Measurements from ENCODE around the gene BRAP. TPM values are rescaled to one million over a fixed set of nuclear protein-coding genes. Genes with fewer than 3 reads are reported as not detected.
"Not testable (repeated sequence)": the region's sequence is repeated elsewhere in the genome, so short reads cannot be mapped to it uniquely, and the experiment has no call there.

The BRAP gene
- total RNA-seq, 2 donors from 2014 or later: 20.6 to 22.3 TPM

GRCh38 chr12:111616177-111616623, 69.6 kb downstream of the BRAP start:
- H3K36me3 Mint-ChIP-seq: no peaks in the 10 kb centered on the region
- H3K9me3 Mint-ChIP-seq: no peaks in the 10 kb centered on the region
- H3K4me3 Mint-ChIP-seq: no peak overlapping the region
- ATAC-seq (no peak), DNase-seq (ENCODE audit: low spot score) (no peak)
- no peaks in the 10 kb centered on the region for H3K4me1 Mint-ChIP-seq (ENCODE audit: low read depth in 2 of 2)
- H3K27ac Mint-ChIP-seq: no peak overlapping the region
- H3K27me3 Mint-ChIP-seq: peaks cover 0 to 2% of the 10 kb centered on the region in 2 donors

GRCh38 chr12:111607239-111607638, 78.5 kb downstream of the BRAP start:
- Mint-ChIP-seq H3K36me3 (no peaks in the 10 kb centered on the region), H3K9me3 (no peaks in the 10 kb centered on the region), H3K4me3 (no peak overlapping the region), H3K4me1 (ENCODE audit: low read depth in 2 of 2) (no peaks in the 10 kb centered on the region), H3K27ac (no peak overlapping the region), H3K27me3 (no peaks in the 10 kb centered on the region)
- ATAC-seq: no peak
- no peak for DNase-seq (ENCODE audit: low spot score)

GRCh38 chr12:111606767-111607230, 79.0 kb downstream of the BRAP start:
- no peaks in the 10 kb centered on the region for H3K27me3 Mint-ChIP-seq
- H3K4me1 Mint-ChIP-seq (ENCODE audit: low read depth in 2 of 2): no peaks in the 10 kb centered on the region
- no peak for ATAC-seq
- no peaks in the 10 kb centered on the region for H3K9me3 Mint-ChIP-seq
- H3K27ac Mint-ChIP-seq: no peak overlapping the region
- DNase-seq (ENCODE audit: low spot score): no peak
- H3K36me3 Mint-ChIP-seq: no peaks in the 10 kb centered on the region
- H3K4me3 Mint-ChIP-seq: no peak overlapping the region

- Mint-ChIP-seq H3K36me3 (no peaks in the 10 kb centered on the region), H3K27me3 (no peaks in the 10 kb centered on the region), H3K4me3 (no peak overlapping the region), H3K4me1 (ENCODE audit: low read depth in 2 of 2) (no peaks in the 10 kb centered on the region), H3K9me3 (no peaks in the 10 kb centered on the region), H3K27ac (no peak overlapping the region)
- DNase-seq (ENCODE audit: low spot score) (no peak), ATAC-seq (no peak)
Observed at GRCh38 chr12:111605911-111606766, 79.6 kb downstream of the BRAP start.

GRCh38 chr12:111602857-111603256, 82.9 kb downstream of the BRAP start:
- not testable (repeated sequence) for H3K27ac Mint-ChIP-seq; H3K36me3 Mint-ChIP-seq; H3K4me3 Mint-ChIP-seq; DNase-seq (ENCODE audit: low spot score); ATAC-seq; H3K9me3 Mint-ChIP-seq; H3K27me3 Mint-ChIP-seq; H3K4me1 Mint-ChIP-seq (ENCODE audit: low read depth in 2 of 2)

- Mint-ChIP-seq H3K27ac (no peak overlapping the region), H3K9me3 (no peaks in the 10 kb centered on the region), H3K4me3 (no peak overlapping the region), H3K36me3 (no peaks in the 10 kb centered on the region), H3K27me3 (no peaks in the 10 kb centered on the region), H3K4me1 (ENCODE audit: low read depth in 2 of 2) (peaks cover 9 to 11% of the 10 kb centered on the region in 2 donors)
- no peak for DNase-seq (ENCODE audit: low spot score)
- no peak for ATAC-seq
Observed at GRCh38 chr12:111602348-111602747, 83.4 kb downstream of the BRAP start.

GRCh38 chr12:111600986-111601385, 84.8 kb downstream of the BRAP start:
- not testable (repeated sequence) for H3K27ac Mint-ChIP-seq; DNase-seq (ENCODE audit: low spot score); H3K9me3 Mint-ChIP-seq; H3K27me3 Mint-ChIP-seq; ATAC-seq; H3K4me3 Mint-ChIP-seq; H3K36me3 Mint-ChIP-seq
- peaks cover 16 to 19% of the 10 kb centered on the region in 2 donors for H3K4me1 Mint-ChIP-seq (ENCODE audit: low read depth in 2 of 2)

- ATAC-seq (no peak), DNase-seq (ENCODE audit: low spot score) (no peak)
- H3K27me3 Mint-ChIP-seq: no peaks in the 10 kb centered on the region
- no peaks in the 10 kb centered on the region for H3K36me3 Mint-ChIP-seq
- H3K4me3 Mint-ChIP-seq: peak overlapping the region; percentile 96
- H3K9me3 Mint-ChIP-seq: no peaks in the 10 kb centered on the region
- H3K27ac Mint-ChIP-seq: peak overlapping the region; percentile 84 to 92
- peaks cover 16 to 21% of the 10 kb centered on the region in 2 donors for H3K4me1 Mint-ChIP-seq (ENCODE audit: low read depth in 2 of 2)
Observed at GRCh38 chr12:111600205-111600642, 85.5 kb downstream of the BRAP start.

GRCh38 chr12:111599453-111600204, 86.1 kb downstream of the BRAP start:
- ATAC-seq (peak; percentile 89 to 91), DNase-seq (ENCODE audit: low spot score) (peak; percentile 90)
- H3K4me3 Mint-ChIP-seq: peak overlapping the region; percentile 96
- peak overlapping the region; percentile 84 to 92 for H3K27ac Mint-ChIP-seq
- no peaks in the 10 kb centered on the region for H3K9me3 Mint-ChIP-seq
- peaks cover 20 to 21% of the 10 kb centered on the region in 2 donors for H3K4me1 Mint-ChIP-seq (ENCODE audit: low read depth in 2 of 2)
- no peaks in the 10 kb centered on the region for H3K36me3 Mint-ChIP-seq
- no peaks in the 10 kb centered on the region for H3K27me3 Mint-ChIP-seq

- peak within 1 kb of the TSS; percentile 84 to 92 for H3K27ac Mint-ChIP-seq
- DNase-seq (ENCODE audit: low spot score) (peak; percentile 70), ATAC-seq (peak; percentile 81 to 86)
- no peaks in the 10 kb centered on the region for H3K27me3 Mint-ChIP-seq
- H3K4me1 Mint-ChIP-seq (ENCODE audit: low read depth in 2 of 2): peaks cover 23 to 25% of the 10 kb centered on the region in 2 donors
- H3K4me3 Mint-ChIP-seq: peak within 1 kb of the TSS; percentile 96
- no peaks in the 10 kb centered on the region for H3K36me3 Mint-ChIP-seq
- no peaks in the 10 kb centered on the region for H3K9me3 Mint-ChIP-seq
Observed at GRCh38 chr12:111598637-111599452, 86.9 kb downstream of the BRAP start, which contains the start of gene ATXN2. ATXN2 (minus strand) TSS chr12:111599315; CDS start chr12:111599034, 281 bp downstream.

GRCh38 chr12:111597831-111598636, 87.7 kb downstream of the BRAP start:
- Mint-ChIP-seq H3K9me3 (no peaks in the 10 kb centered on the region), H3K27me3 (no peaks in the 10 kb centered on the region), H3K27ac (peak overlapping the region; percentile 49 to 82), H3K36me3 (no peaks in the 10 kb centered on the region), H3K4me1 (ENCODE audit: low read depth in 2 of 2) (peaks cover 25 to 27% of the 10 kb centered on the region in 2 donors), H3K4me3 (peak overlapping the region; percentile 90)
- ATAC-seq: peak; percentile 7 to 8
- no peak for DNase-seq (ENCODE audit: low spot score)

GRCh38 chr12:111596985-111597830, 88.5 kb downstream of the BRAP start:
- H3K27me3 Mint-ChIP-seq: no peaks in the 10 kb centered on the region

More at GRCh38 chr12:111596985-111597830, 88.5 kb downstream of the BRAP start:
- Mint-ChIP-seq H3K9me3 (no peaks in the 10 kb centered on the region), H3K4me3 (peak overlapping the region; percentile 90), H3K36me3 (no peaks in the 10 kb centered on the region), H3K27ac (peak overlapping the region; percentile 49 to 82), H3K4me1 (ENCODE audit: low read depth in 2 of 2) (peaks cover 25 to 27% of the 10 kb centered on the region in 2 donors)
- DNase-seq (ENCODE audit: low spot score) (no peak), ATAC-seq (no peak)

Measured in natural killer cell treated with Interleukin-12 subunit alpha and Interleukin-12 subunit beta and Interleukin-15 and Interleukin-18, amount 100 ng/mL, for 72 hours (primary cell).